Measurements from ENCODE around the gene EPC1.
"Not testable (repeated sequence)": the region's sequence is repeated elsewhere in the genome, so short reads cannot be mapped to it uniquely, and the experiment has no call there.

The EPC1 gene

GRCh38 chr10:32241946-32242345, 105.0 kb downstream of the EPC1 start:
- in situ Hi-C loops (cut with MboI; ENCODE audit: low sequenced_read_pairs) = no loop called here

DNA sequence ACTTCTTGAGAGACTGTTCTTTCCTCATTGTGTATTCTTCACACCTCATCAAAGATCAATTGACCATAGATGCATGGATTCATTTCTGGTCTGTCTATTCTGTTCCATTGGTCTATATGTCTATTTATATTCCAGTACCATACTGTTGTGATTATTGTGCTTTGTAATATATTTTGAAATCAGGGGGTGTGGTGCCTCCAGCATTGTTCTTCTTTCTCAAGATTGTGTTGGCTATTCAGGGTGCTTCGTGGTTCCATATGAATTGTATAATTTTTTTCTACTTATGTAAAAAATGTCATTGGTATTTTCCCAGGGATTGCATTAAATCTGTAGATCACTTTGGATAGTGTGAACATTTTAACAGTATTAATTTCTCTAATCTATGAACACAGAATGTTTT, 106.5 kb downstream of the EPC1 start:
- in situ Hi-C loops (cut with MboI; ENCODE audit: low sequenced_read_pairs) = no loop called here

DNA sequence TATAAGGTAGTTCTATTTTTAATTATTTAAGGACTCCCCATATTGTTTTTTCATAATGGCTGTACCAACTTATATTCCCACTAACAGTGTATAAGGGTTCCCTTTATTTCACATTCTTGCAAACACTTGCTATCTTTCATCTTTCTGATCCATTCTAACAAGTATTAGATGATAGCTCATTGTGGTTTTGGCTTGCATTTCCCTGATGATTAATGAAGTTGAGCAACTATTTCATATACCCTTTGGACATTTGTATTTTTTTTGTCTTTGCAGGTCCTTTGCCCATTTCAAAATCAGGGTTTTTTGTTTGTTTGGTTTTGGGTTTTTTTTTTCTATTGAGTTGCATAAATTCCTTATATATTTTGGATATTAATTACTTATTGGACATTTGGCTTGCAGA, 107.2 kb downstream of the EPC1 start:
- in situ Hi-C loops (cut with MboI; ENCODE audit: low sequenced_read_pairs) = no loop called here

DNA sequence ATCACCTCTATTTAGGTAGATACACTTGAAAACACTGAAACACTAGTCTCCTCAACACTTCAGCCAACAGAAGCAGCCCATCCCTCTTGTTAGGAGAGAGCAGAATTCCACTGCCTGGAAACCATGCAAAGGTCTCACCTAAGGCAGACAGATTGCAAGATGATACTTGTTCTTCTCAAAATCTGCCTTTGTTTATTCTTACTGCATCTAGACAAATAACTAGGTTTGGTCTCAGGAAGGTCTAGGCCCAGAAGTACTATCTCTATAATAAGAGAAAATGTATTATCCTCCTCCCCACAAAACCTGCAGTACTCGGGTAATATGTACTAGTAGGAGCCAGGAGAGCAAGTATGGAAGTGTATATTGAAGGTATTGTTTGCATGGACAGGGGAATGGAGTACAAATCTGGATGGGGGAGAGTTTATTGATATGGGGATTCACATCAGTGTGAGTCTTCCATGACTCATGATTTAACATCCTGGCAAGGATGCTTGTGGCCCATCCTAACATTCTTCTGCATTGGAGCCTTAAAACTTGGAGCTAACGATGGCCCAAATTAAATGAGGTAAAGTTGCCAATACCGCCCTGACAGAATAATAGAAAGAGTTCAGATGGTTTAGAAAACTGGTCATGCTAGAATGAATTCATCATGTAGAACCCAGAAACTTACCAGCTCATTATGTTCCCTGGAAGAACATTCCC, 109.2 kb downstream of the EPC1 start:
- in situ Hi-C loops (cut with MboI; ENCODE audit: low sequenced_read_pairs) = no loop called here

DNA sequence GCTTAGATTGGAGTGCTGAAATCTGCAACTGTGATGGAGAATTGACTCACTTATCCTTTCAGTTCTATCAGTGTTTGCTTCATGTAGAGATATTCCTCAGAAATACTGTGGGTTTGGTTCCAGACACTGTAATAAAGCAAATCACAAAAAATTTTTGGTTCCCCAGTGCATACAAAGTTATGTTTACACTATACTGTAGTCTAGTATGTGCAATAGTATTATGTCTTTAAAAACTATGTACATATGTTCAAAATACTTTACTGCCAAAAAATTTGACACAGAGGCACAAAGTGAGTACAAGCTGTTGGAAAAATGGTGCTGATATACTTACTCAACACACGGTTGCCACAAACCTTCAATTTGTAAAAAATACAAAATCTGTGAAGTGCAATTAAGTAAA, 112.5 kb downstream of the EPC1 start:
- in situ Hi-C loops (cut with MboI; ENCODE audit: low sequenced_read_pairs) = no loop called here

DNA sequence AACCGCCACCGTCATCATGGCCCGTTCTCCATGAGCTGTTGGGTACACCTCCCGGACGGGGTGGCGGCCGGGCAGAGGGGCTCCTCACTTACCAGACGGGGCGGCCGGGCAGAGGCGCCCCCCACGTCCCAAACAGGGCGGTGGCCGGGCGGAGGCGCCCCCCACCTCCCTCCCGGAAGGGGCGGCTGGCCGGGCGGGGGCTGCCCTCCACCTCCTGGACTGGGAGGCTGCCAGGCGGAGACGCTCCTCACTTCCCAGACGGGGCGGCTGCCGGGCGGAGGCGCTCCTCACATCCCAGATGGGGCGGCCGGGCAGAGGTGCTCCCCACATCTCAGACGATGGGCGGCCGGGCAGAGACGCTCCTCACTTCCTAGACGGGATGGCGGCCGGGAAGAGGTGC, 113.6 kb downstream of the EPC1 start:
- in situ Hi-C loops (cut with MboI; ENCODE audit: low sequenced_read_pairs) = not testable (repeated sequence)

DNA sequence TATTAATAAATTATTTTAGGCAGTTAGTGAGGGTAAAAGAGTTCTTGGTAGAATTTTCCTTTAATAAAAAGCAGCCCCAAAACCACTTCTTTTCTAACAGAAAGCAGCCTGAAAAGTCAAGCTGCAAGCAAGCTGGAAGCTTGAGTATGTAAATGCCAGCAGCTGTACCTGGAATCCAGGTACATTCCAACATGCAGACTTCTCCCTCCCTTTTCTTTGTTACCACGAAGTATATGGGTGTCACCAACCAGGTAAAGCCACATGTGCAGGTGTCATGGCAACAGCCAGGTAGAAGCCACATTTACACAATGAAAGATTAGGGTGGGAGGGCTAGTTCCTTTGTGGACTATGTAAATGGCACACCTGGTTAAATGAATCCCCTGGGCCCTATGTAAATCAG, 114.6 kb downstream of the EPC1 start:
- in situ Hi-C loops (cut with MboI; ENCODE audit: low sequenced_read_pairs) = no loop called here

DNA sequence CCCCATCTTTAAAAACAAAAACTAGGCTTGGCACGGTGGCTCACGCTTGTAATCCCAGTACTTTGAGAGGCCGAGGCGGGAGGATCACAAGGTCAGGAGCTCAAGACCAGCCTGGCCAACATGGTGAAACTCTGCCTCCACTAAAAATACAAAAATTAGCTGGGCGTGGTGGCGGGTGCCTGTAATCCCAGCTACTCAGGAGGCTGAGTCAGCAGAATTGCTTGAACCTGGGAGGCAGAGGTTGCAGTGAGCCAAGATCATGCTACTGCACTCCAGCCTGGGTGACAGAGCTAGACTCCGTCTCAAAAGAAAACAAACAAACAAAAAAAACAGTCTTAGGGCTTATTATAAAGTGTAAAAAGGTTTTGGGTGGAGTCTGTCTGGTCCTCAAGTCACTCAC, 117.2 kb downstream of the EPC1 start:
- in situ Hi-C loops (cut with MboI; ENCODE audit: low sequenced_read_pairs) = not testable (repeated sequence)

- in situ Hi-C loops (cut with MboI; ENCODE audit: low sequenced_read_pairs) = no loop called here
Observed at GRCh38 chr10:32229170-32229569, 117.8 kb downstream of the EPC1 start.

- in situ Hi-C loops (cut with MboI; ENCODE audit: low sequenced_read_pairs) = no loop called here
Observed at GRCh38 chr10:32227802-32228201, 119.2 kb downstream of the EPC1 start.

- in situ Hi-C loops (cut with MboI; ENCODE audit: low sequenced_read_pairs) = no loop called here
Observed at GRCh38 chr10:32226624-32227023, 120.3 kb downstream of the EPC1 start.

- in situ Hi-C loops (cut with MboI; ENCODE audit: low sequenced_read_pairs) = no loop called here
Observed at GRCh38 chr10:32225976-32226375, 121.0 kb downstream of the EPC1 start.

GRCh38 chr10:32222376-32222775, 124.6 kb downstream of the EPC1 start:
- in situ Hi-C loops (cut with MboI; ENCODE audit: low sequenced_read_pairs) = not testable (repeated sequence)

GRCh38 chr10:32219156-32219555, 127.8 kb downstream of the EPC1 start:
- in situ Hi-C loops (cut with MboI; ENCODE audit: low sequenced_read_pairs) = not testable (repeated sequence)

GRCh38 chr10:32218206-32219044, 128.5 kb downstream of the EPC1 start:
- in situ Hi-C loops (cut with MboI; ENCODE audit: low sequenced_read_pairs) = not testable (repeated sequence)
